ENCODE results near the gene RNF20.

The RNF20 gene

GRCh38 chr9:101592788-101593187 is 59.1 kb downstream of the RNF20 start:
- Histone ChIP-seq H3K9ac (ENCODE audit: low read length) (no peak overlapping the region), H3K4me1 (ENCODE audit: insufficient read depth, low read length) (no peaks in the 10 kb centered on the region), H3K27ac (ENCODE audit: low read depth, low read length) (no peak overlapping the region), H3K4me3 (ENCODE audit: low read depth in 1 of 2, low read length in 2 of 2) (no peak overlapping the region), H3K36me3 (ENCODE audit: insufficient read depth, low read length) (no peaks in the 10 kb centered on the region), H3K27me3 (ENCODE audit: control insufficient read depth in 1 of 2, insufficient read depth in 2 of 2, low read length in 2 of 2) (no peaks in the 10 kb centered on the region), H3K9me3 (ENCODE audit: low read length) (no peaks in the 10 kb centered on the region)

- Histone ChIP-seq H3K4me1 (ENCODE audit: insufficient read depth, low read length) (no peaks in the 10 kb centered on the region), H3K36me3 (ENCODE audit: insufficient read depth, low read length) (no peaks in the 10 kb centered on the region)
Measured at GRCh38 chr9:101593345-101593744, 59.7 kb downstream of the RNF20 start.

GRCh38 chr9:101594796-101595195 is 61.1 kb downstream of the RNF20 start, which contains the start of gene PPP3R2:
PPP3R2 (minus strand) TSS chr9:101594969; CDS start chr9:101594921, 48 bp downstream.
- Histone ChIP-seq H3K9ac (ENCODE audit: low read length) (no peak within 1 kb of the TSS), H3K4me1 (ENCODE audit: insufficient read depth, low read length) (no peaks in the 10 kb centered on the region), H3K9me3 (ENCODE audit: low read length) (no peaks in the 10 kb centered on the region), H3K4me3 (ENCODE audit: low read depth in 1 of 2, low read length in 2 of 2) (no peak within 1 kb of the TSS), H3K27ac (ENCODE audit: low read depth, low read length) (no peak within 1 kb of the TSS), H3K36me3 (ENCODE audit: insufficient read depth, low read length) (no peaks in the 10 kb centered on the region), H3K27me3 (ENCODE audit: control insufficient read depth in 1 of 2, insufficient read depth in 2 of 2, low read length in 2 of 2) (no peaks in the 10 kb centered on the region)

More at GRCh38 chr9:101593345-101593744, 59.7 kb downstream of the RNF20 start:
- Histone ChIP-seq H3K9me3 (ENCODE audit: low read length) (no peaks in the 10 kb centered on the region), H3K4me3 (ENCODE audit: low read depth in 1 of 2, low read length in 2 of 2) (no peak overlapping the region), H3K27me3 (ENCODE audit: control insufficient read depth in 1 of 2, insufficient read depth in 2 of 2, low read length in 2 of 2) (no peaks in the 10 kb centered on the region), H3K27ac (ENCODE audit: low read depth, low read length) (no peak overlapping the region), H3K9ac (ENCODE audit: low read length) (no peak overlapping the region)

- Histone ChIP-seq H3K9me3 (ENCODE audit: low read length) (no peaks in the 10 kb centered on the region), H3K36me3 (ENCODE audit: insufficient read depth, low read length) (no peaks in the 10 kb centered on the region), H3K4me3 (ENCODE audit: low read depth in 1 of 2, low read length in 2 of 2) (no peak overlapping the region), H3K9ac (ENCODE audit: low read length) (no peak overlapping the region), H3K27ac (ENCODE audit: low read depth, low read length) (no peak overlapping the region), H3K27me3 (ENCODE audit: control insufficient read depth in 1 of 2, insufficient read depth in 2 of 2, low read length in 2 of 2) (no peaks in the 10 kb centered on the region), H3K4me1 (ENCODE audit: insufficient read depth, low read length) (no peaks in the 10 kb centered on the region)
Measured at GRCh38 chr9:101601904-101602765, 68.5 kb downstream of the RNF20 start.

GRCh38 chr9:101604296-101604695 is 70.6 kb downstream of the RNF20 start:
- no peak overlapping the region for H3K9ac ChIP-seq (ENCODE audit: low read length)
- no peaks in the 10 kb centered on the region for H3K27me3 ChIP-seq (ENCODE audit: control insufficient read depth in 1 of 2, insufficient read depth in 2 of 2, low read length in 2 of 2)
- H3K4me3 ChIP-seq (ENCODE audit: low read depth in 1 of 2, low read length in 2 of 2): no peak overlapping the region
- no peaks in the 10 kb centered on the region for H3K9me3 ChIP-seq (ENCODE audit: low read length)
- no peaks in the 10 kb centered on the region for H3K36me3 ChIP-seq (ENCODE audit: insufficient read depth, low read length)
- no peak overlapping the region for H3K27ac ChIP-seq (ENCODE audit: low read depth, low read length)
- no peaks in the 10 kb centered on the region for H3K4me1 ChIP-seq (ENCODE audit: insufficient read depth, low read length)

GRCh38 chr9:101605547-101605946 is 71.9 kb downstream of the RNF20 start:
- no peak overlapping the region for H3K4me3 ChIP-seq (ENCODE audit: low read depth in 1 of 2, low read length in 2 of 2)
- no peak overlapping the region for H3K9ac ChIP-seq (ENCODE audit: low read length)
- no peak overlapping the region for H3K27ac ChIP-seq (ENCODE audit: low read depth, low read length)
- no peaks in the 10 kb centered on the region for H3K36me3 ChIP-seq (ENCODE audit: insufficient read depth, low read length)
- no peaks in the 10 kb centered on the region for H3K9me3 ChIP-seq (ENCODE audit: low read length)
- H3K27me3 ChIP-seq (ENCODE audit: control insufficient read depth in 1 of 2, insufficient read depth in 2 of 2, low read length in 2 of 2): no peaks in the 10 kb centered on the region
- no peaks in the 10 kb centered on the region for H3K4me1 ChIP-seq (ENCODE audit: insufficient read depth, low read length)
